AG09309 (cell line): ENCODE measurements around the gene ADRM1.

Experiments
- DNase-seq: peaks from one replicate; pipeline ENCODE4 v3.0.0-alpha.2; 2010; ENCODE audit warnings: low read depth
- H3K4me3 ChIP-seq: 2 replicates; pipeline ENCODE4 v1.5.1; 2011; ENCODE audit warnings: mild to moderate bottlenecking, low read depth, low read length, moderate library complexity; ENCODE audit not compliant: control insufficient read depth
- TF ChIP-seq, protein P1 (sequence below): IDR thresholded peaks from 2 replicates; pipeline ENCODE4 v1.5.1; 2011; ENCODE audit warnings: mild to moderate bottlenecking, low read depth, low read length, inconsistent platforms; ENCODE audit not compliant: insufficient read depth, control insufficient read depth; ENCODE audit errors: missing control alignments

The ADRM1 gene

GRCh38 chr20:62304331-62305148 is 1.7 kb downstream of the ADRM1 start:
- no peak for DNase-seq
- TF ChIP-seq, protein P1, sequence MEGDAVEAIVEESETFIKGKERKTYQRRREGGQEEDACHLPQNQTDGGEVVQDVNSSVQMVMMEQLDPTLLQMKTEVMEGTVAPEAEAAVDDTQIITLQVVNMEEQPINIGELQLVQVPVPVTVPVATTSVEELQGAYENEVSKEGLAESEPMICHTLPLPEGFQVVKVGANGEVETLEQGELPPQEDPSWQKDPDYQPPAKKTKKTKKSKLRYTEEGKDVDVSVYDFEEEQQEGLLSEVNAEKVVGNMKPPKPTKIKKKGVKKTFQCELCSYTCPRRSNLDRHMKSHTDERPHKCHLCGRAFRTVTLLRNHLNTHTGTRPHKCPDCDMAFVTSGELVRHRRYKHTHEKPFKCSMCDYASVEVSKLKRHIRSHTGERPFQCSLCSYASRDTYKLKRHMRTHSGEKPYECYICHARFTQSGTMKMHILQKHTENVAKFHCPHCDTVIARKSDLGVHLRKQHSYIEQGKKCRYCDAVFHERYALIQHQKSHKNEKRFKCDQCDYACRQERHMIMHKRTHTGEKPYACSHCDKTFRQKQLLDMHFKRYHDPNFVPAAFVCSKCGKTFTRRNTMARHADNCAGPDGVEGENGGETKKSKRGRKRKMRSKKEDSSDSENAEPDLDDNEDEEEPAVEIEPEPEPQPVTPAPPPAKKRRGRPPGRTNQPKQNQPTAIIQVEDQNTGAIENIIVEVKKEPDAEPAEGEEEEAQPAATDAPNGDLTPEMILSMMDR, result no peak

DNA sequence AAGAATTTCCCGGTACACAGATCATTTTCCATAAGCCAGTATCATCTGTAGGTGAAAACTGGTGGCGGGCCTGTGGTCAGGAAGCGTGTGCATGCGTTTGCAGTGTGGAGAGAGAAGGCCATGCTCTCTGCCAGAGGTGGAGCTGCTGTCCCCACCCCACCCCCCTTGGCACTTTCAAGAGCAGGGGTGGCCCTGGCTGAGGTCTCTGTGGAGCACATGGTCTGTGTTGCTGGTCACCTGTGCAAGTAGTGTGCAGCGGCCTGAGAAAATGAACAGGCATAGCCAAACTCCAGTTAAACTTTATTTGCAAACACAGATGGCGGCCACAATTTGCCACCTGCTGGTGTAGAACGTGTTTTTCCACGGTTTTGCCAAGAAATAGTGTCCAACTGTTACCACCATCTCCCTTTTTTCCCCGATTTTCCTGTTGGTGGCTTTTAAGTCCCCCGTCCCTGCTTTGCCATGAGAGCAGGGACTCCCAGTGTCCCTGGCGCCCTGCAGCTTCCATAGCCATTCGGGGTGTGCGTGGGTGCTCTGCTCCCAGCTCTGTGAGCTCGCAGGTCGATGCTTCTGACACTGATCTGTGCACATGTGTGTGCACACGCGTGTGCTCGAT is 2.5 kb downstream of the ADRM1 start:
- TF ChIP-seq, protein P1, result no peak
- H3K4me3 ChIP-seq, result peak overlapping the region; percentile 86
- no peak for DNase-seq

More at GRCh38 chr20:62304331-62305148, 1.7 kb downstream of the ADRM1 start:
- H3K4me3 ChIP-seq, result peak overlapping the region; percentile 86

DNA sequence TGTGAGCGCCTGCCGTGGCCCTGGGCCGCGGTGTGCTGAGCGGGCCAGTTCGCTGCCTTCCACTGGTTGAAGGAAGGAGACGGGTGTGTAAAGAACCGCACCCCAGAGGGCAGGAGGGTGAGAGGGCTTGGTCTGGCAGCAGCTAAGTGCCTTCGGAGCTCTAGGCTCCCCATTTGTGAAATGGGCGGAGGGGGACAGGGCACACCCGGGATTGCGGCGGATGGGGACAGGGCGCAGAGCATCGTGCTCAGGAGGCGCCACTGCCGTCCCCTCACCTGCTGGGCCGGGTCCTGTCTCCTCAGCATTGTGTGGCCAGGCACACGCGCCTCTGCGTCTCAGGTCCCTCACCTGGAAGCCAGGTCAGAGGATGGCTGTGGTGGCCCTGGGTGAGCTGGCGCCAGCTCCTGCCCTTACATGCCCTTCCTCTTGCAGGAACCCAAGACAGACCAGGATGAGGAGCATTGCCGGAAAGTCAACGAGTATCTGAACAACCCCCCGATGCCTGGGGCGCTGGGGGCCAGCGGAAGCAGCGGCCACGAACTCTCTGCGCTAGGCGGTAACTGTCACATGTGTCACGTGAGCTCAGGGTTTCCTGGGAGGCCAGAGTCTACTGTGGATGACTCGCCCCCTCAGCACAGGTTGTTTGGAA is 3.1 kb downstream of the ADRM1 start:
- no peak for DNase-seq
- TF ChIP-seq, protein P1, result no peak
- no peak overlapping the region for H3K4me3 ChIP-seq

GRCh38 chr20:62306414-62307187 is 3.8 kb downstream of the ADRM1 start:
- no peak for DNase-seq
- no peak overlapping the region for H3K4me3 ChIP-seq
- TF ChIP-seq, protein P1, result no peak

DNA sequence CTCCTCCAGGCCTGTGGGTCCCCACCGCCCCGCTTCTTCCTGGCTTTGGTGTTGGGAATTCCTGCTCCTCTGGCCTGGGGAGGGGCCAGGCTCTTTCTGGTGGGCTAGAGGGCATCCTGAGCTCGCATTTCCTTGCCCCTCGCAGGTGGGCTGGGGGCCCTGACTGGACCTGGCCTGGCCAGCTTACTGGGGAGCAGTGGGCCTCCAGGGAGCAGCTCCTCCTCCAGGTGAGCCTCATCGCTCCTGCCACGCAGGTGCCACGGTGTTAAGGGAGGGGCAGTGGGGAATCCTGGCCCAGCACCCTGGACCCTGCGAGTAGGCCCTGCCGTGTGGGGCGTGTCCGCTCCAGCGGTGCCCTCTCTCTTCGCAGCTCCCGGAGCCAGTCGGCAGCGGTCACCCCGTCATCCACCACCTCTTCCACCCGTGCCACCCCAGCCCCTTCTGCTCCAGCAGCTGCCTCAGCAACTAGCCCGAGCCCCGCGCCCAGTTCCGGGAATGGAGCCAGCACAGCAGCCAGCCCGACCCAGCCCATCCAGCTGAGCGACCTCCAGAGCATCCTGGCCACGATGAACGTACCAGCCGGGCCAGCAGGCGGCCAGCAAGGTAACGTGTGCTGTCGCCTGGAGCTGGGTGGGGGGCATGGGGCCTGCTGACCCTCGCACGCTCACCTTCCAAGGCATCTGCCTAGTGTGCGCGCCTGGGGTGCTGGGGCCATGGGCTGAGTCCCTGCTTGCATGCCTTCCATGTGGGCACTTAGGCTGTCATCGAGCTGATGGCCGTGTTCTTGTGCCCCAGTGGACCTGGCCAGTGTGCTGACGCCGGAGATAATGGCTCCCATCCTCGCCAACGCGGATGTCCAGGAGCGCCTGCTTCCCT is 4.7 kb downstream of the ADRM1 start:
- TF ChIP-seq, protein P1, result no peak
- no peak for DNase-seq
- no peak overlapping the region for H3K4me3 ChIP-seq
